GM19193 (cell line): ENCODE data around the gene CARD14.

Source experiments
- POLR2A ChIP-seq: IDR thresholded peaks from 4 replicates; pipeline ENCODE4 v1.6.1; 2011; ENCODE audit not compliant: insufficient read depth, insufficient read length; ENCODE audit errors: extremely low read depth

CARD14 gene

GRCh38 chr17:80141463-80142165 is 28.2 kb upstream of the CARD14 start:
- no peak for TF ChIP-seq POLR2A

- TF ChIP-seq POLR2A: no peak
Observed at GRCh38 chr17:80142929-80143328, 26.9 kb upstream of the CARD14 start.

- TF ChIP-seq POLR2A: no peak
Observed at GRCh38 chr17:80145076-80146075, 24.5 kb upstream of the CARD14 start.

GRCh38 chr17:80146121-80147034 is 23.5 kb upstream of the CARD14 start:
- no peak for TF ChIP-seq POLR2A

GRCh38 chr17:80147035-80147822 is 22.6 kb upstream of the CARD14 start, which contains the start of gene EIF4A3:
Gene EIF4A3, minus strand, starts transcription at chr17:80147128. Its CDS starts 167 bp downstream, at chr17:80146961.
- TF ChIP-seq POLR2A: peak; percentile 99

- TF ChIP-seq POLR2A: no peak
Observed at GRCh38 chr17:80151333-80151732, 18.5 kb upstream of the CARD14 start.

GRCh38 chr17:80152081-80152702 is 17.6 kb upstream of the CARD14 start:
- TF ChIP-seq POLR2A: no peak

- TF ChIP-seq POLR2A: no peak
Observed at GRCh38 chr17:80153004-80153403, 16.8 kb upstream of the CARD14 start.

GRCh38 chr17:80154166-80154565 is 15.7 kb upstream of the CARD14 start:
- TF ChIP-seq POLR2A: no peak

GRCh38 chr17:80158846-80159245 is 11.0 kb upstream of the CARD14 start:
- TF ChIP-seq POLR2A: no peak

GRCh38 chr17:80160536-80160935 is 9.3 kb upstream of the CARD14 start:
- no peak for TF ChIP-seq POLR2A

- no peak for TF ChIP-seq POLR2A
Observed at GRCh38 chr17:80163336-80163735, 6.5 kb upstream of the CARD14 start.

GRCh38 chr17:80164185-80164584 is 5.6 kb upstream of the CARD14 start:
- no peak for TF ChIP-seq POLR2A
